ENCODE results near the gene DAW1. TPM values are rescaled to one million over a fixed set of nuclear protein-coding genes. Genes with fewer than 3 reads are reported as not detected.

The DAW1 gene
- total RNA-seq, 1 experiment from 2014 or later, result 2.8 TPM

- Histone ChIP-seq H3K4me3 (no peak overlapping the region), H2AFZ (no peak overlapping the region), H3K36me3 (ENCODE audit: low read depth) (no peaks in the 10 kb centered on the region), H3K4me1 (replicated peaks; ENCODE audit: insufficient read depth) (no peaks in the 10 kb centered on the region), H3F3A (ENCODE audit: insufficient read depth, low read depth) (no peaks in the 10 kb centered on the region), H3K9me3 (ENCODE audit: insufficient read depth, low read depth) (peaks cover 4% of the 10 kb centered on the region; the same call in 1 of the 2 replicates), H3K9me2 (ENCODE audit: insufficient read depth) (no peaks in the 10 kb centered on the region), H3K27ac (no peak overlapping the region), H3K79me2 (ENCODE audit: low read depth) (no peaks in the 10 kb centered on the region), H3K27me3 (ENCODE audit: insufficient read depth, low read depth) (no peaks in the 10 kb centered on the region), H3K4me2 (no peak overlapping the region), H4K20me1 (ENCODE audit: insufficient read depth) (no peaks in the 10 kb centered on the region)
- DNase-seq, result no peak
- ChIA-PET CTCF (no interaction called here), POLR2A (ENCODE audit: unreplicated experiment) (no interaction called here)
- TF ChIP-seq CTCF (conservative IDR thresholded peaks at IDR 0.05) (no peak), EZH2 (IDR thresholded peaks at IDR 0.05; ENCODE audit: low read depth) (no peak)
- BruUV-seq (replicated peaks), result no TSS peak
- intact Hi-C loops (cut with micrococcal nuclease; ENCODE audit: unreplicated experiment), result no loop called here
These were observed 44.3 kb upstream of the DAW1 start for GRCh38 chr2:227827143-227827542.

- Histone ChIP-seq H3K4me3 (no peak overlapping the region), H3K79me2 (ENCODE audit: low read depth) (no peaks in the 10 kb centered on the region), H3K9me2 (ENCODE audit: insufficient read depth) (no peaks in the 10 kb centered on the region), H3K9me3 (ENCODE audit: insufficient read depth, low read depth) (no peaks in the 10 kb centered on the region; the same call in 1 of the 2 replicates), H3K4me1 (replicated peaks; ENCODE audit: insufficient read depth) (no peaks in the 10 kb centered on the region), H3K27ac (no peak overlapping the region), H3F3A (ENCODE audit: insufficient read depth, low read depth) (no peaks in the 10 kb centered on the region), H3K27me3 (ENCODE audit: insufficient read depth, low read depth) (no peaks in the 10 kb centered on the region), H2AFZ (no peak overlapping the region), H4K20me1 (ENCODE audit: insufficient read depth) (no peaks in the 10 kb centered on the region), H3K36me3 (ENCODE audit: low read depth) (no peaks in the 10 kb centered on the region), H3K4me2 (no peak overlapping the region)
- TF ChIP-seq CTCF (conservative IDR thresholded peaks at IDR 0.05), result no peak
- intact Hi-C loops (cut with micrococcal nuclease; ENCODE audit: unreplicated experiment), result no loop called here
- no TSS peak for BruUV-seq (replicated peaks)
- CTCF ChIA-PET, result no interaction called here
- no peak for DNase-seq
- POLR2A ChIA-PET (ENCODE audit: unreplicated experiment), result no interaction called here
These were observed 42.9 kb upstream of the DAW1 start for GRCh38 chr2:227828477-227828912.

GRCh38 chr2:227829337-227829736, 42.1 kb upstream of the DAW1 start:
- TF ChIP-seq EZH2 (IDR thresholded peaks at IDR 0.05; ENCODE audit: low read depth) (no peak), CTCF (conservative IDR thresholded peaks at IDR 0.05) (no peak)
- Histone ChIP-seq H3K4me3 (no peak overlapping the region), H3K9me3 (ENCODE audit: insufficient read depth, low read depth) (peaks cover 1% of the 10 kb centered on the region; the same call in 1 of the 2 replicates), H3K27ac (no peak overlapping the region), H3K79me2 (ENCODE audit: low read depth) (no peaks in the 10 kb centered on the region), H3K4me2 (no peak overlapping the region), H3K27me3 (ENCODE audit: insufficient read depth, low read depth) (no peaks in the 10 kb centered on the region), H4K20me1 (ENCODE audit: insufficient read depth) (no peaks in the 10 kb centered on the region), H3K36me3 (ENCODE audit: low read depth) (no peaks in the 10 kb centered on the region), H2AFZ (no peak overlapping the region), H3K4me1 (replicated peaks; ENCODE audit: insufficient read depth) (no peaks in the 10 kb centered on the region), H3K9me2 (ENCODE audit: insufficient read depth) (no peaks in the 10 kb centered on the region), H3F3A (ENCODE audit: insufficient read depth, low read depth) (no peaks in the 10 kb centered on the region)
- POLR2A ChIA-PET (ENCODE audit: unreplicated experiment), result no interaction called here
- no TSS peak for BruUV-seq (replicated peaks)
- CTCF ChIA-PET, result no interaction called here
- intact Hi-C loops (cut with micrococcal nuclease; ENCODE audit: unreplicated experiment), result no loop called here
- DNase-seq, result no peak
